Adipocyte (in vitro differentiated cells): ENCODE data around the gene NCF4.

ENCODE experiments used
- DNase-seq: peaks from one replicate; pipeline ENCODE4 v3.0.0-alpha.2; 2015; ENCODE audit warnings: low read depth
- H3K27me3 ChIP-seq: replicated peaks from 2 replicates; pipeline ENCODE4 v1.7.0; 2013; ENCODE audit warnings: mild to moderate bottlenecking, low read length, moderate library complexity; ENCODE audit not compliant: control insufficient read depth, insufficient read depth
- H3K36me3 ChIP-seq: 2 replicates; pipeline ENCODE4 v1.7.0; 2013; ENCODE audit warnings: low read length, mild to moderate bottlenecking, moderate library complexity; ENCODE audit not compliant: control insufficient read depth, insufficient read depth, severe bottlenecking
- H3K4me1 ChIP-seq: 2 replicates; pipeline ENCODE4 v1.7.0; 2013; ENCODE audit warnings: mild to moderate bottlenecking, low read length, moderate library complexity; ENCODE audit not compliant: control insufficient read depth, insufficient read depth
- H3K4me3 ChIP-seq: 2 replicates; pipeline ENCODE4 v1.7.0; 2013; ENCODE audit warnings: mild to moderate bottlenecking, low read length, moderate library complexity
- H3K9ac ChIP-seq: 2 replicates; pipeline ENCODE4 v1.7.0; 2013; ENCODE audit warnings: mild to moderate bottlenecking, low read length, moderate library complexity
- H3K9me3 ChIP-seq: 2 replicates; pipeline ENCODE4 v1.7.0; 2013; ENCODE audit warnings: mild to moderate bottlenecking, low read length, moderate library complexity; ENCODE audit not compliant: control insufficient read depth

The NCF4 gene

DNA sequence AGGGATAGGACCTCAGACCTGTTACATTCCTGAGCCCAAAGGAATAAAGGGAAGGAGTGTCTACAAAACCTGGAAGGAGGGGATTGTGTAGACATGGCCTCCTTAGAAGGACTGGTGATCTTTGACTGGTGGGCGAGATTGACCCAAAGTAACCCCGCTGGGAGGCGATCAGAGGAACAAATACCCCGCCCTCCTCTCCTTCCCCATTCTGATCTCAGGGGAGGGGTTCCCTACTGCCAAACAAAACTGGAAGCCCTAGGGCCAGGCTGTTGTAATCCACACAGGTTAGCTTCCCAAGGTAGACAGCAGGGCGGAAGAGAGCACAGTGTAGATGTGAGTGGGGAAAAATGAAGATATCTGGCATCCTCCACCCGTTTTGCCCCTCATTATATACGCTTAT lies 24.7 kb downstream of the NCF4 start:
- Histone ChIP-seq H3K4me3 (no peak overlapping the region), H3K9ac (no peak overlapping the region), H3K4me1 (peaks cover 5% of the 10 kb centered on the region), H3K27me3 (peaks cover 14% of the 10 kb centered on the region), H3K36me3 (no peaks in the 10 kb centered on the region), H3K9me3 (peaks cover 16% of the 10 kb centered on the region)
- no peak for DNase-seq

DNA sequence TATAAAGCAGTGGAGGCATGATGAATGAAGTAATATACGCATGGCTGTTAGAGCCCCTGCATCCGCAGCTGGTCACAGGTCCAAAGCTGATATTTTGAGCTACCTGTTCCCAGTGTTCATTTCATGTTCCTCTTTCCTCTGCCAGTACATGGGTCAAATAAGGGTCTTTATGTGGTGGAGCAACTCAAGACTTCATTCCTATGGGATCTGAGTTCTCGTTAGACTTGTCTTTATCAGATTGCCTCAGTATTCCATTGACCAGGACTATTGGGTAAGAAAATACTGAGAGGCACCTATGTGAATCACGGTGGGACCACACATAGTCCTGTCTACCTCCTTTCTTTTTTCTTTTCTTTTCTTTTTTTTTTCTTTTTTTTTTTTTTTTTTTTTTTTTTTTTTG lies 25.2 kb downstream of the NCF4 start:
- Histone ChIP-seq H3K9me3 (peaks cover 14% of the 10 kb centered on the region), H3K9ac (no peak overlapping the region), H3K27me3 (peaks cover 14% of the 10 kb centered on the region), H3K4me1 (peaks cover 5% of the 10 kb centered on the region), H3K36me3 (no peaks in the 10 kb centered on the region), H3K4me3 (no peak overlapping the region)
- no peak for DNase-seq

DNA sequence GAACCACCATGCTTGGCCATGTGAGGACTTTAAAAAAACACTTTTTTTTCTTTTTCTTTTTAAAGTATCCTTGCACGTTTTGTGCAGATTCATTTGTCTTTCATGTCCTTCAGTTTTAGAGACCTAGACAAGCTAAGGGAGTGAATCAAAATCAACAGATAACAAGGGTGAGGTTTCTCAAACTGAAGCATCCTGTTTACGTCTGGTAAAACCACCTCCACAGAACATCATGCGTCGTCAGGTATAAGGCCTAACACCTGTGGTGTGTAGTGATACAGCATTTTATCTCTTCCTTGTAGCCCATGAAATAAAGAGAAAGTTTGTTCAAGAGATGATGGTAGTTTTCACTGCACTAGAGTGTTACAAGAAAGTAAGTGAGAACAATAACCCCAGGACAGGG lies 26.4 kb downstream of the NCF4 start:
- H3K36me3 ChIP-seq = no peaks in the 10 kb centered on the region
- no peak for DNase-seq
- H3K4me1 ChIP-seq = peaks cover 5% of the 10 kb centered on the region
- H3K9me3 ChIP-seq = peaks cover 3% of the 10 kb centered on the region
- H3K27me3 ChIP-seq = peaks cover 22% of the 10 kb centered on the region
- H3K4me3 ChIP-seq = no peak overlapping the region
- H3K9ac ChIP-seq = no peak overlapping the region

DNA sequence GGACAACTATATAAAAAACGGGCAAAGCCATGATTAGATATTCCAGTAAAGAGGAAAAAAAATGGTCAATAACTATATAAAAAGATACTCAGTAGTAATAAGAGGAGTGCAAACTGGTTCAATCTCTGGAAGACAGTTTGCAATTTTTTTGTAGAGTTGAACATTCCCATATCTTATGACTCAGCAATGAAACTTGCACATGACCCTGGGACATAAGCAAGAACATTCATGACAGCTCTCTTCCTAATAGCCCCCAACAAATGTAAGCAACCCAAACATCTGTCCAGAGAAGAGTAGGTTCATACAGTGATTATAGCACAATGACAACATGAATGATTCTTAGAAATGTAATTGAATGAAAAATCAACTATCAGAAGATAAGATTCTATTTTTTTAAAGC lies 30.8 kb downstream of the NCF4 start:
- Histone ChIP-seq H3K4me3 (no peak overlapping the region), H3K4me1 (no peaks in the 10 kb centered on the region), H3K36me3 (no peaks in the 10 kb centered on the region), H3K9ac (no peak overlapping the region), H3K27me3 (peaks cover 53% of the 10 kb centered on the region), H3K9me3 (peaks cover 8% of the 10 kb centered on the region)
- DNase-seq = no peak

DNA sequence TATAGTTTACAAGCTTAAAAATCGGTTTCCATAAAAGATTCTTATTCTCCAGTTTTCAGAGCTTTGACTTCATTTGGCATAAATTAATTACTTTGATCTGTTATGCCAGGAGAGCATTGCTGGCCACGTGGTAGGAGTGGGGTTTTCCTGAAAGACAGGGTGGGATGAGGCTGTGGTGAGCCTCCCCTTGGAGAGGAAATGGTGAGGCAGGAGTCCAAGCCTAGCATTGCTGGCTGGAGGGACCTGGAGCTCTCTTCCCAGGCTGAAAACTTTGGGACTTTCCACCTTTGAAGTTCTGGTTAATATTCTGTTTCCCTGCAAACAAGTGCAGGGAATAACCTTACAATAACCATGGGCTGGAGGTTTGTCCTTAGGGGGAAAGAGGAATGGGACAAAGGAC lies 31.5 kb downstream of the NCF4 start:
- Histone ChIP-seq H3K9ac (no peak overlapping the region), H3K36me3 (no peaks in the 10 kb centered on the region), H3K4me1 (no peaks in the 10 kb centered on the region), H3K4me3 (no peak overlapping the region), H3K27me3 (peaks cover 57% of the 10 kb centered on the region), H3K9me3 (peaks cover 8% of the 10 kb centered on the region)
- no peak for DNase-seq

DNA sequence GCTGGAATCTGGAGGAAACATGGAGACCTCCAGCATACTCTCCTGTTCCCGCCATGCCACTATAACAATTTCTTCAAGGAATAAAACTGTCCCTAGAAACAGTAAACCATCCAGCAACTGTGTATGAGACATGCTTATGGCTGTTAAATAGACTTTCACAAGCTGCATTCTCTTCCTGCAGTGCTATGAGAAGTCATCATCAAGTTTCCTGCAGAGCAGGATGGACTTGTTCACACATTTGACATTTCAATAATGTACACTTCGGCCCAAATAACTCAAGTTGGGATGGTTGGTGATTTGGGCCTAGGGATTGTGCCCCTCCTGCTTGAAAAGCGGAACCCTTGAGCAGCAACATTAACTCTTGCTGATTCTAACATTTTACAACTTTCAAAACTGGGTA lies 32.5 kb downstream of the NCF4 start:
- Histone ChIP-seq H3K4me1 (no peaks in the 10 kb centered on the region), H3K9ac (no peak overlapping the region), H3K9me3 (peaks cover 17% of the 10 kb centered on the region), H3K27me3 (peaks cover 58% of the 10 kb centered on the region), H3K4me3 (no peak overlapping the region), H3K36me3 (no peaks in the 10 kb centered on the region)
- no peak for DNase-seq

DNA sequence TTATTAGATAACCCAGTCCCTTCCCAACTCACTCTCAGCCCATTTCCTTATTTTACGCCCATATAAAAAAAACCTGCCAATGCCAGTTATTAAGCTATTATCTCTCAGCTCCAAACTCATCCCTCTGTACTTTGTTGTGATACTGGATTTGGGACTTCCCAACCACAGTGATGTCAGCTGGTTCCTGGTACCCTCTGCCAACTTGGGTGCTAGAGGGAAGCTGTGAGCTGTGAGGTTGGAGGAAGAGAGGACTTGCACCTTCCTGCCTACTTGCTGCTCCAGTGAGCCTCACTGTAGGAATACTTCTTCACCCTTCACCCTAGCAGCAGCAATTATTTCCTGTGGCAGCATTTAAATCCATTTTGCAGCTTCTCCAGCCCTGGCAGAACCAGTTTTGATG lies 33.5 kb downstream of the NCF4 start:
- no peaks in the 10 kb centered on the region for H3K36me3 ChIP-seq
- no peak overlapping the region for H3K4me3 ChIP-seq
- peaks cover 27% of the 10 kb centered on the region for H3K9me3 ChIP-seq
- no peak for DNase-seq
- H3K4me1 ChIP-seq = no peaks in the 10 kb centered on the region
- no peak overlapping the region for H3K9ac ChIP-seq
- H3K27me3 ChIP-seq = peaks cover 65% of the 10 kb centered on the region

DNA sequence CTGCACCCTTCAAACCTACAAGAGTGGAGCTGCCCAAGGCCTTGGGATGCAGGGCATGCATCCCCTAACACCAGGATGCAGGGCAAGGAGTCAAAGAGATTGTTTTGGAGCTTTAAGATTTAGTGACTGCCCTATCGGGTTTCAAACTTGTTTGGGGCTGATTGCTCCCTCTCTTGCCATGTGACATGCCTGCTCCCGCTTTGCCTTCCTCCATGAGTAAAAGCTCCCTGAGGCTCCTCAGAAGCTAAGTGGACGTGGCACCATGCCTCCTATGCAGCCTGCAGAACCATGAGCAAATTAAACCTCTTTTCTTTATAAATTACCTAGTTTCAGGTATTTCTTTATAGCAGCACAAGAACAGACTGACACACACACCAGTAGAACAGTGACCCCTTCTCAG lies 36.8 kb downstream of the NCF4 start:
- no peak for DNase-seq
- Histone ChIP-seq H3K9me3 (peaks cover 43% of the 10 kb centered on the region), H3K36me3 (no peaks in the 10 kb centered on the region), H3K4me1 (no peaks in the 10 kb centered on the region), H3K9ac (no peak overlapping the region), H3K27me3 (peaks cover 70% of the 10 kb centered on the region), H3K4me3 (no peak overlapping the region)

DNA sequence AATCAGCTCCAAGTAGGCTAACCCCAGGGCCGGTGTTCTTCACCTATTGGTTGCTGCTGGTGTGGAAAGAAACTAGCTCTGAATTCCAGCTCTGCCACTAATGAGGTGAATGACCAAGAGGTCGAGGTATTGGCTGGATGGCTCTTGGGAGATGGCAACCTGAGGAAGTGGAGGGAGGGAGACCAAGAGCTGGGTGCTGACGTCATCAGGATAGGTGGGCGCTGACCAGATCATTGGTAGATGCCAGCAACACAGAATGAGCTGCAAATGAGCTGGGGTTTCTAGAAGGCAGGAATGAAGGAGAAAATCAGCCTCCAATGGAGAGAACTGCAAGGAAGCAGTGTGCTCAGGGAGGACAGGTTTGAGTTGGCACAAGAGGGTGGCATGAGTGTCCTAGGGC lies 37.9 kb downstream of the NCF4 start:
- Histone ChIP-seq H3K4me3 (no peak overlapping the region), H3K9ac (no peak overlapping the region), H3K4me1 (no peaks in the 10 kb centered on the region), H3K27me3 (peaks cover 66% of the 10 kb centered on the region), H3K36me3 (no peaks in the 10 kb centered on the region), H3K9me3 (peaks cover 44% of the 10 kb centered on the region)
- DNase-seq = no peak

DNA sequence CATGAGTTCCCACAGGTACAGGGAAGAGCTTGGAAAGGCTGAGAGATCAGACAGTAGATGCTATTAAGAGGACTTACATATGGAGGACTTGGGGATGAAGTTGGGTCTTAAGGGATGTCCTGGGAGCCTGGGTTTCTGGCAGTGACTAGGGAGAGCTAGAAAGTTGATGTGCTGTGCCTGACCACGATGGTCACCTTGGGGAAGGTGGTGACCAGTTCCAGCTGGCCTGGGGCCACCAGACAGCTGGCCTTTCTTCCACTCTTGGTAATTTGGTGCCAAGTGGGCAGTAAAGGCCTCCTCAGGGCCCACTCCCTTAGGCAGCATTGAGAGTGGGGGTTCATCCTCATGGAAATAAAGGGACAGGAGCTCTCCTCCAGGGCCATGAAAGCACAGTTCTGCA lies 38.7 kb downstream of the NCF4 start:
- Histone ChIP-seq H3K9me3 (peaks cover 44% of the 10 kb centered on the region), H3K4me3 (no peak overlapping the region), H3K9ac (no peak overlapping the region), H3K27me3 (peaks cover 61% of the 10 kb centered on the region), H3K4me1 (no peaks in the 10 kb centered on the region), H3K36me3 (no peaks in the 10 kb centered on the region)
- no peak for DNase-seq

DNA sequence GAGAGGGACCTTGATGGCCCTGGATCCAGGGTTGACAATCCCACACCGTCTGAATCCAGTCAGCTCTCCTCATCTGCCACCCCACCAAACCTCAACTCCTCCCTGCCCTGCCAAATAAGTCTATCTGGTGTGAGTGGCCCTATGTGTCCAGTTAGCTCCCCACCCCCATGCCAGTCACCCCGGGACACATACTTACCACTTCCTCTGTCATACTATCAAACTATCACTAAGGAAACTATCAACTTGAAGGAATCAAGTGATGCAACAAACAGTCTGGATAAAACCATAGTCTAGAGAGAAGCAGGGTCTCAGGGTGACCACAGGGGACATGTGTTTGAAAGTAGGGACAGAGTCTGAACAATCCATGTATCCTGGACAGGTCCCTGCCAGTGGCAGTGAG lies 39.4 kb downstream of the NCF4 start:
- H3K27me3 ChIP-seq = peaks cover 56% of the 10 kb centered on the region
- DNase-seq = no peak

DNA sequence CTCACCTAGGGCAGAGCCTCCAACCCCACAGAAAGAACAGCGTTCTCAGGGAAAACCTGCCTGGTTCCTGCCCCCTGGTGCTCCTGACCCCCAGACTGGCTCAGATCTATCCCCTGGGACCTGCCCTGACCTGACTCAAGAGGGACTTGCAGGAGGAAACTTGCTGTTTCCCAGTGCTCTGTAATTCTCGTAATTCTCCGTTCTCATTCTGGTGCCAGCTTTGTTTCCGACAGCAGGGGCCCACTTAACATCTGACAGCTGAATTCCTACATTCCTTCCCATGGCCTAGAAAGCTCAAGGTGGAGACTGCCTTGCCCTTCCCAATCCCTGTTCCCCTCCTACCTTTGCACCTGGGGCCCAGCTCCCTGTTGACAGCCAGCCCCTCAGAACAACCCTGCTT lies 40.1 kb downstream of the NCF4 start:
- Histone ChIP-seq H3K9ac (no peak overlapping the region), H3K4me1 (no peaks in the 10 kb centered on the region), H3K4me3 (no peak overlapping the region), H3K36me3 (no peaks in the 10 kb centered on the region), H3K27me3 (peaks cover 54% of the 10 kb centered on the region), H3K9me3 (peaks cover 37% of the 10 kb centered on the region)
- DNase-seq = no peak

More for the DNA sequence above, 39.4 kb downstream of the NCF4 start:
- Histone ChIP-seq H3K4me1 (no peaks in the 10 kb centered on the region), H3K36me3 (no peaks in the 10 kb centered on the region), H3K9me3 (peaks cover 42% of the 10 kb centered on the region), H3K4me3 (no peak overlapping the region), H3K9ac (no peak overlapping the region)
